ACC112 (cell line): Measurements from ENCODE around the gene ZBTB43.

Source experiments
- H2AFZ ChIP-seq: fragments of 200-600 bp; sonication (generic); one replicate; pipeline ENCODE4 v1.6.0; 2017; ENCODE audit warnings: antibody characterized with exemption, low read length; ENCODE audit not compliant: unreplicated experiment
- H3K27ac ChIP-seq: fragments of 200-600 bp; sonication (generic); 2 replicates; pipeline ENCODE4 v1.5.1; 2014; ENCODE audit warnings: low read depth, mild to moderate bottlenecking, antibody characterized with exemption, low read length, moderate library complexity
- H3K27me3 ChIP-seq: fragments of 200-600 bp; sonication (generic); 2 replicates; pipeline ENCODE4 v1.6.1; 2014; ENCODE audit warnings: mild to moderate bottlenecking, antibody characterized with exemption, low read length, moderate library complexity, mixed read lengths; ENCODE audit not compliant: insufficient read depth
- H3K36me3 ChIP-seq: fragments of 200-600 bp; sonication (generic); 2 replicates; pipeline ENCODE4 v1.6.1; 2016; ENCODE audit warnings: mild to moderate bottlenecking, antibody characterized with exemption, low read length, moderate library complexity, mixed read lengths; ENCODE audit not compliant: insufficient read depth
- H3K4me1 ChIP-seq: fragments of 200-600 bp; sonication (generic); one replicate; pipeline ENCODE4 v1.6.1; 2016; ENCODE audit warnings: low read length, mixed read lengths; ENCODE audit not compliant: insufficient read depth, unreplicated experiment, control insufficient read depth
- H3K4me3 ChIP-seq: fragments of 200-600 bp; sonication (generic); 2 replicates; pipeline ENCODE4 v1.5.1; 2014; ENCODE audit warnings: mild to moderate bottlenecking, low read depth, low read length
- H3K79me2 ChIP-seq: fragments of 200-600 bp; sonication (generic); one replicate; pipeline ENCODE4 v1.6.0; 2016; ENCODE audit warnings: low read length; ENCODE audit not compliant: control insufficient read depth, unreplicated experiment, insufficient read depth

Gene ZBTB43

GRCh38 chr9:126874546-126875314, 69.9 kb downstream of the ZBTB43 start:
- Histone ChIP-seq H3K27me3 (no peaks in the 10 kb centered on the region), H3K36me3 (0 out of 2 replicates have a peak, but pooled peaks cover 10% of the 10 kb centered on the region), H2AFZ (no peak overlapping the region), H3K79me2 (peaks cover 32% of the 10 kb centered on the region), H3K4me3 (no peak overlapping the region), H3K27ac (no peak overlapping the region), H3K4me1 (no peaks in the 10 kb centered on the region)

DNA sequence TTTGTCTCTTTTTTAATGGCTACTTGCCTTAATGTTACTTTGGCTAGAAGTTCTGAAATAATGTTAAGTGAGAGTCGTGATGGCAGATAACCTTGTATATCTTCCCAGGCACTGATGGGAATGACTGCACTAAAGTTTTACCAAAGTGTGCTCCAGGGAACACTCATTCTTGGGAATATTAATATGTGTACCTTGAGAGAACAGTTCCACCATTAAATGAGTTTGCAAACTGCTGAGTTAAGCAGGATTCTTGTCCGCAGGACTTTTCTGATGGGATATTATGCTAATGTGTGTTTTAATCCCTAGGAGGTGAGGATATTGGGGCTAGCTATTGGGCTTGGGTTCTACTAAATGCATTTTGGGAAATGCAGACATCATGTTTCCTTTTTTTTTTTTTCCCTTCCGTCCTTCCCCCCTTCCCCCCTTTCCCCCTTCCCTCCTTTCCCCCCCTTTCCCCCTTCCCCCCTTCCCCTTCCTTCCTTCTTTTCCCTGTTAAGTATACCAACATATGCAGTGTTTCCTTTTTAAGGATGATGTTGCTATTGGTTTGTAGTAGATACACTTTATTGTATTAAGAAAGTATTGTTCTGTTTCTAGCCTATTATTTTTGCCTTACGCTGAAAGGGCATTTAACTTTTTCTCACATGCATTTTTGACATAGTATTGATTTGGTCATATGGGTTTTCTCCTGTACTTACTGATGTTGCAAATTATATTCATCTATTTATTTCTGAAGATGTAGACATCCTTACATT, 71.1 kb downstream of the ZBTB43 start:
- Histone ChIP-seq H3K4me1 (no peaks in the 10 kb centered on the region), H3K4me3 (no peak overlapping the region), H3K27me3 (no peaks in the 10 kb centered on the region), H3K36me3 (peaks cover 18% of the 10 kb centered on the region; the same call in 1 of the 2 replicates), H2AFZ (no peak overlapping the region), H3K79me2 (peaks cover 26% of the 10 kb centered on the region), H3K27ac (no peak overlapping the region)

DNA sequence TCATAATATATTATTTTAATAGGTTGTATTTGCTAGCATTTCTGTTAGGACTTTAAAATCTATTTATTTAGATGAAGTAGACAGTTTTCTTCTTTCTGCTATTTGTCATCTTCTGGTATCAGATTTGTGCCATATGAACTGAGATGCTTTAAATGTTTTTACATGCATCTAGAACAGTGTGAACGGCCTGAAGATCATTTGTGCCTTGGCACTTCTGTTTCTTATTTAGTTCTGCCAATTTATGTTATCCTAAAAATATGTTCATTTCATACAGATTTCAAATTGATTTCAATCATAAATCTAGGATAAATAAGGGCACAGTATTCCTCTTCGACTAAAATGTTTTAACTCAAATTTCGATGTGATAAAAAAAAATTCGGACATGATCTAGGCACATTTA, 71.7 kb downstream of the ZBTB43 start:
- Histone ChIP-seq H3K4me3 (no peak overlapping the region), H3K27ac (no peak overlapping the region), H2AFZ (no peak overlapping the region), H3K27me3 (no peaks in the 10 kb centered on the region), H3K4me1 (no peaks in the 10 kb centered on the region), H3K36me3 (peaks cover 20% of the 10 kb centered on the region; the same call in 1 of the 2 replicates), H3K79me2 (peaks cover 26% of the 10 kb centered on the region)

- H3K27ac ChIP-seq: no peak overlapping the region
- no peaks in the 10 kb centered on the region for H3K4me1 ChIP-seq
- H3K4me3 ChIP-seq: no peak overlapping the region
- H3K36me3 ChIP-seq: peaks cover 18% of the 10 kb centered on the region; the same call in 1 of the 2 replicates
- H2AFZ ChIP-seq: no peak overlapping the region
- H3K27me3 ChIP-seq: no peaks in the 10 kb centered on the region
- peaks cover 22% of the 10 kb centered on the region for H3K79me2 ChIP-seq
Measured at GRCh38 chr9:126877418-126877817, 72.6 kb downstream of the ZBTB43 start.

GRCh38 chr9:126879288-126879687, 74.4 kb downstream of the ZBTB43 start:
- peaks cover 17% of the 10 kb centered on the region for H3K79me2 ChIP-seq
- H3K4me1 ChIP-seq: no peaks in the 10 kb centered on the region
- H3K27me3 ChIP-seq: no peaks in the 10 kb centered on the region
- H3K36me3 ChIP-seq: peaks cover 16% of the 10 kb centered on the region; the same call in 1 of the 2 replicates
- H3K4me3 ChIP-seq: no peak overlapping the region
- H3K27ac ChIP-seq: no peak overlapping the region
- no peak overlapping the region for H2AFZ ChIP-seq

GRCh38 chr9:126880226-126880946, 75.5 kb downstream of the ZBTB43 start:
- H3K79me2 ChIP-seq: peaks cover 13% of the 10 kb centered on the region
- no peaks in the 10 kb centered on the region for H3K27me3 ChIP-seq
- peaks cover 16% of the 10 kb centered on the region; the same call in 1 of the 2 replicates for H3K36me3 ChIP-seq
- no peak overlapping the region for H2AFZ ChIP-seq
- H3K4me1 ChIP-seq: no peaks in the 10 kb centered on the region
- no peak overlapping the region for H3K27ac ChIP-seq
- H3K4me3 ChIP-seq: no peak overlapping the region

DNA sequence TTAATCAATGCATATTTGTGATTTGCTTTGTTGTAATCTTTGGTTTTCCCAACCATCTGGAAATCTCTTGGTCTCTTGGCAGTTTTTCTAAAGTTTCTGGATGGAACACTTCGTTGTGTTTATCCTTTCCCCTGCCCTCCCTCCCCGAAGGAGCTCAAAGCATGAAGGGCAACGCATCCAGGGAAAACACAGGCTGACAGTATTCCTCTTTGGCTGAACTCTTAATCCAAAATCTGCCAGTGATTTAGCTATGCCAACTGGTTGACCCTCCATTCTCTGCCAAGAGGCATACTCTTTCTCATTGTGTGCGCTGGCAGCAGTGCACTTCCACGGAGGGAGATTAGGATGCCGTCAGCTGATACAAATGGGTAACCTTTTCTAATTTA, 76.1 kb downstream of the ZBTB43 start:
- H2AFZ ChIP-seq: no peak overlapping the region
- no peak overlapping the region for H3K27ac ChIP-seq
- H3K4me1 ChIP-seq: no peaks in the 10 kb centered on the region
- no peaks in the 10 kb centered on the region for H3K27me3 ChIP-seq
- H3K36me3 ChIP-seq: peaks cover 16% of the 10 kb centered on the region; the same call in 1 of the 2 replicates
- no peak overlapping the region for H3K4me3 ChIP-seq
- peaks cover 13% of the 10 kb centered on the region for H3K79me2 ChIP-seq

DNA sequence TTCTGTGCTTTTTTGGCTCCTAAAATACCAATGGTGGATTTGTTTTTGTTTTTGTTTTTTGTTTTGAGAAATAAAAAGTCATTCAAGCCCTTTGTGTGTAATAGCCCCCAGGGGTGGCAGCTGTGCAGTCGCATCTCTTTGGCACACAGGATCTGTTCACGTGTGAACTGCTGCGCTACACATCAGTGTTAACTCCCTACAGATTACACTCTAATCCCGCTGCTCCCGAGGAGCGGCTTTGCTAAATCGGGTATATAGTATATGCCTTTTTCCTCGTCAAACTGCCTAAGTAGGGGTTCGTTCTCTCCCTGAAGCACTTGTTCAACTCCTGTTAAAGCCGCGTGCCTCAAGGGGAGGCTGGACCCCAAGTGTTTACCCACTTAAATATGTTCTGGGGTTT, 77.9 kb downstream of the ZBTB43 start:
- peaks cover 16% of the 10 kb centered on the region; the same call in 1 of the 2 replicates for H3K36me3 ChIP-seq

GRCh38 chr9:126883636-126884035, 78.8 kb downstream of the ZBTB43 start:
- no peaks in the 10 kb centered on the region for H3K79me2 ChIP-seq
- H3K27me3 ChIP-seq: no peaks in the 10 kb centered on the region
- H3K4me1 ChIP-seq: no peaks in the 10 kb centered on the region
- H3K4me3 ChIP-seq: no peak overlapping the region
- H3K27ac ChIP-seq: no peak overlapping the region
- H3K36me3 ChIP-seq: peaks cover 16% of the 10 kb centered on the region; the same call in 1 of the 2 replicates
- no peak overlapping the region for H2AFZ ChIP-seq

More for the DNA sequence above, 77.9 kb downstream of the ZBTB43 start:
- Histone ChIP-seq H2AFZ (no peak overlapping the region), H3K27ac (no peak overlapping the region), H3K27me3 (no peaks in the 10 kb centered on the region), H3K4me1 (no peaks in the 10 kb centered on the region), H3K4me3 (no peak overlapping the region), H3K79me2 (no peaks in the 10 kb centered on the region)

GRCh38 chr9:126885131-126885641, 80.3 kb downstream of the ZBTB43 start:
- H2AFZ ChIP-seq: no peak overlapping the region
- no peak overlapping the region for H3K27ac ChIP-seq
- no peak overlapping the region for H3K4me3 ChIP-seq
- no peaks in the 10 kb centered on the region for H3K79me2 ChIP-seq
- no peaks in the 10 kb centered on the region for H3K27me3 ChIP-seq
- no peaks in the 10 kb centered on the region for H3K4me1 ChIP-seq
- H3K36me3 ChIP-seq: peaks cover 9% of the 10 kb centered on the region; the same call in 1 of the 2 replicates
